ENCODE data around the gene NANS.

NANS gene, protein sequence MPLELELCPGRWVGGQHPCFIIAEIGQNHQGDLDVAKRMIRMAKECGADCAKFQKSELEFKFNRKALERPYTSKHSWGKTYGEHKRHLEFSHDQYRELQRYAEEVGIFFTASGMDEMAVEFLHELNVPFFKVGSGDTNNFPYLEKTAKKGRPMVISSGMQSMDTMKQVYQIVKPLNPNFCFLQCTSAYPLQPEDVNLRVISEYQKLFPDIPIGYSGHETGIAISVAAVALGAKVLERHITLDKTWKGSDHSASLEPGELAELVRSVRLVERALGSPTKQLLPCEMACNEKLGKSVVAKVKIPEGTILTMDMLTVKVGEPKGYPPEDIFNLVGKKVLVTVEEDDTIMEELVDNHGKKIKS

DNA sequence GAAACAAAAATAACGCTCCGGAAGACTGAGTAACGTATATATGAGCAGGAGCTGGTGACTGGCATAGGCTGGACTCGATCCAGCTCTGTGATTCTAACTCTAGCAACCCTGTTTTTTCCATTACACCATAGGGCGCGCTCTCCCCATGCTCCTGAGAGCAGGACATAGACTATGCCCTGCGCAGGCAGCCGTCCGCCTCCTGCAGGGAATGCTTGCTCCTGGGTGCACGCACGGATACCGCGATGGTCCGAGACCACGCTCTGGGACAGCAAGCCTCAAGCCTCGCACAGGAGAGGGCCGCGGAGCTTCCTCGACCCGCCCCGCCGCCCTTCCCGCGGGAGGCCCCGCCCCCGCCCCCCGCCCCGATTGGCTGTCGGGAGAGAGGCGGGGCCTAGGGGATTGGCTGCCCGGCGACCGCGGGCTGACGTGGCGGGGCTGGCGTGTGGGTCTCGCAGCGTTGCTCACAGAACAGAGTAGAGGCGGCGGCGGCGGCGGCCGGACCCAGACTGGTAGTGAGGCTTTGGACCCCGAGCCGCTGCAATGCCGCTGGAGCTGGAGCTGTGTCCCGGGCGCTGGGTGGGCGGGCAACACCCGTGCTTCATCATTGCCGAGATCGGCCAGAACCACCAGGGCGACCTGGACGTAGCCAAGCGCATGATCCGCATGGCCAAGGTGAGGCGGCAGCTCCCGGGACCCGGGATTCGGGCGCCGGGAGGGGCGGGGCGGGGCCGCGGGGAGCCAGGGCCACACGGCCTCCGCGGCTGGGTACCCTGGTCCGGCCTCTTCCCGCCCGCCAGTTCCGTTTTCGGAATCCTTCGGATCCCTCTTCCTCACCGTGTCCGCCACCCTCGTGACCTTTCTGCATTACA is at the start of gene NANS:
Gene NANS (plus strand): TSS at position 464 of the 869 bp plus-strand sequence. CDS start 77 bp downstream, at position 541.
- 0 out of 2 replicates have a peak, but pooled peaks cover 3% of the 10 kb centered on the region for H3K36me3 ChIP-seq (ENCODE audit: insufficient read depth, low read length)
- H3K27ac ChIP-seq, result no peak within 1 kb of the TSS
- no peak for TF ChIP-seq EZH2 (IDR thresholded peaks at IDR 0.05)
- TF ChIP-seq POLR2AphosphoS5 (IDR thresholded peaks at IDR 0.05; ENCODE audit: borderline replicate concordance, low read depth, low read length), result peak; percentile 90
- peak within 1 kb of the TSS; percentile 66 for H3K9ac ChIP-seq (ENCODE audit: insufficient read length)
- no peaks in the 10 kb centered on the region for H3K9me3 ChIP-seq (ENCODE audit: low read depth, low read length)
- peak within 1 kb of the TSS; percentile 90 for H3K4me3 ChIP-seq
- DNase-seq (ENCODE audit: low read depth, low spot score), result no peak

DNA sequence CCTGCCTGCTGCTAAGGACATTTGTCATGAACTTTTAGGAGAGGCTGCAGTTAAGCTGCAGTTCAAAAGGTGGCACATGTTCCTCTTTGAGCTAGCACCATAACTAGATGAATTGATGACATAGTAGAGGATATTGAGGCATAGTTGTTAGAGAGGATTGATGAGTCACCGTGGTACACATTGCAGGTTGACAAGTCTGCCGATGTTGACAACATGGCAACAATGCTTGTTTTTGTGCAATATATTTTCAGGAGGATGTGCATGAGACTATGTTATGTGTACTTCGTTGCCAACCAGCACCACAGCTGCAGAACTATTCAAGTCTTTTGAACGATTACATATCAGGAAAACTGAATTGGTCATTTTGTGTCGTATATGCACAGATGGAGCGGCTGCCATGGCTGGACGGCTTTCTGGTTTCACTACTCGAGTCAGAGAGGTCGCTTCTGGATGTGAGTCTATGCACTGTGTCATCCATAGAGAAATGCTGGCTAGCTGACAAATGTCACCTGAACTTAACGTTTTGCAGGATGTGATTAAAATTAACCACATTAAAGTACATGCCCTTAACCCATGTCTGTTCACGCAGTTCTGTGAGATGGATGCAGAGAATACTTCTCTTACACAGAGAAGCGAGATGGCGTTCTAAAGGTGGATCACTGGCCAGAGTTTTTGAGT is 49.1 kb upstream of the NANS start:
- no peak for DNase-seq (ENCODE audit: low read depth, low spot score)
- Histone ChIP-seq H3K9ac (ENCODE audit: insufficient read length) (no peak overlapping the region), H3K27ac (no peak overlapping the region), H3K9me3 (ENCODE audit: low read depth, low read length) (no peaks in the 10 kb centered on the region), H3K4me3 (no peak overlapping the region), H3K36me3 (ENCODE audit: insufficient read depth, low read length) (peaks cover 99% of the 10 kb centered on the region)
- TF ChIP-seq EZH2 (IDR thresholded peaks at IDR 0.05) (no peak), FOXP2 (optimal IDR thresholded peaks at IDR 0.05; ENCODE audit: control extremely low read depth, extremely low read length, insufficient read depth) (no peak), POLR2AphosphoS5 (IDR thresholded peaks at IDR 0.05; ENCODE audit: borderline replicate concordance, low read depth, low read length) (no peak)

DNA sequence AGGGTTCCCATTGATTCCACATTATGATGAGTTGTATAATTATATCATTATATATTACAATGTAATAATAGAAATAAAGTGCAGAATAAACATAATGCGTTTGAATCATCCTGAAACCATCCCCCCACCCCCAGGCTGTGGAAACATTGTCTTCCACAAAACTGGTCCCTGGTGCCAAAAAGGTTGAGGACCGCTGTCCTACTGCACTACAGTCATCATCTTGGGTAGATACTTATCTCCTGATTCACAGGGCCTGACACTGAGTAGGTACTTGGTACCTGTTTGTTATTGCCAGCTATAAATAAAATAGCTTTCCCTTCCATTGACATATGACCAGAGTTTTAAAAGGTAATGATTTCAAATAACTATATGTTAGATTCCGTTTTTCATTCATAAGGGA is 47.8 kb upstream of the NANS start:
- TF ChIP-seq FOXP2 (optimal IDR thresholded peaks at IDR 0.05; ENCODE audit: control extremely low read depth, extremely low read length, insufficient read depth), result no peak
- TF ChIP-seq POLR2AphosphoS5 (IDR thresholded peaks at IDR 0.05; ENCODE audit: borderline replicate concordance, low read depth, low read length), result no peak
- TF ChIP-seq EZH2 (IDR thresholded peaks at IDR 0.05), result no peak
- Histone ChIP-seq H3K9ac (ENCODE audit: insufficient read length) (no peak overlapping the region), H3K27ac (no peak overlapping the region), H3K36me3 (ENCODE audit: insufficient read depth, low read length) (peaks cover 99% of the 10 kb centered on the region), H3K9me3 (ENCODE audit: low read depth, low read length) (no peaks in the 10 kb centered on the region), H3K4me3 (no peak overlapping the region)
- no peak for DNase-seq (ENCODE audit: low read depth, low spot score)

DNA sequence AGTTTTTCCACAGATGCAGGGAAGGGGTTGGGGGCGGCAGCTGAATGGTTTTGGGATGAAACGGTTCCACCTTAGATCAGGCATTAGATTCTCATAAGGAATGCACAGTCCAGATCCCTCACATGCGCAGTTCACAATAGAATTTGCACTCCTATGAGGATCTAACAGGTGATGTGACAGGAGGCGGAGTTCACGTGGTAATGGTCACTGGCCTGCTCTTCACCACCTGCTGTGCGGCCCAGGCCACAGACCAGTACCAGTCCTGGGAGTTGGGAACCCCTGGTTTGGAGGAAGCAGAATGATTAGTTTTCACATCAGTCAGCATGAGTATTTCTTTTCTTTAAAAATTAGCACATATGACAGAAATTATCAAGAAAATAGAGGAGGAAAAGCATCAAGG is 47.1 kb upstream of the NANS start:
- no peak for DNase-seq (ENCODE audit: low read depth, low spot score)
- Histone ChIP-seq H3K4me3 (no peak overlapping the region), H3K36me3 (ENCODE audit: insufficient read depth, low read length) (peaks cover 99% of the 10 kb centered on the region), H3K27ac (no peak overlapping the region), H3K9ac (ENCODE audit: insufficient read length) (no peak overlapping the region), H3K9me3 (ENCODE audit: low read depth, low read length) (no peaks in the 10 kb centered on the region)
- no peak for TF ChIP-seq EZH2 (IDR thresholded peaks at IDR 0.05)
- TF ChIP-seq FOXP2 (optimal IDR thresholded peaks at IDR 0.05; ENCODE audit: control extremely low read depth, extremely low read length, insufficient read depth), result no peak
- no peak for TF ChIP-seq POLR2AphosphoS5 (IDR thresholded peaks at IDR 0.05; ENCODE audit: borderline replicate concordance, low read depth, low read length)

DNA sequence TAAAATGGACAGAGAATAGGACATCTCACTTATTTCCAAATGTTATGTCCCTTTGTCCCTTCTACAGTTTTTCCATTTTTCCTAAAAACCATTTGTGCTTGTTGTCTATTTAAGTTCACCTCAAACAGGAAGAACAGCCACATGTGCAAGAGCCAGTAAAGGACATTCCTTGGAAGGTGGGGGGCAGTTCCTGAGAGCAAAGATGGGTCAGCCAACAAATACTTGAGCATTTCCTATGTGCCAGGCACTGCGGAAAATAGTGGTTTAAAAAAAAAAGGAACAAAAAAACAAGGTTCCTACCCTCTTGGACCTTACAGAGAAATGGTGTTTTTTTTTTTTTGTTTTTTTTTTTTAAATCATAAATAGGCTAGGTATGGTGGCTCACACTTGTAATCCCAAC is 46.6 kb upstream of the NANS start:
- Histone ChIP-seq H3K9me3 (ENCODE audit: low read depth, low read length) (no peaks in the 10 kb centered on the region), H3K4me3 (no peak overlapping the region), H3K27ac (no peak overlapping the region), H3K36me3 (ENCODE audit: insufficient read depth, low read length) (peaks cover 99% of the 10 kb centered on the region), H3K9ac (ENCODE audit: insufficient read length) (no peak overlapping the region)
- no peak for TF ChIP-seq EZH2 (IDR thresholded peaks at IDR 0.05)
- no peak for TF ChIP-seq FOXP2 (optimal IDR thresholded peaks at IDR 0.05; ENCODE audit: control extremely low read depth, extremely low read length, insufficient read depth)
- no peak for TF ChIP-seq POLR2AphosphoS5 (IDR thresholded peaks at IDR 0.05; ENCODE audit: borderline replicate concordance, low read depth, low read length)
- no peak for DNase-seq (ENCODE audit: low read depth, low spot score)

DNA sequence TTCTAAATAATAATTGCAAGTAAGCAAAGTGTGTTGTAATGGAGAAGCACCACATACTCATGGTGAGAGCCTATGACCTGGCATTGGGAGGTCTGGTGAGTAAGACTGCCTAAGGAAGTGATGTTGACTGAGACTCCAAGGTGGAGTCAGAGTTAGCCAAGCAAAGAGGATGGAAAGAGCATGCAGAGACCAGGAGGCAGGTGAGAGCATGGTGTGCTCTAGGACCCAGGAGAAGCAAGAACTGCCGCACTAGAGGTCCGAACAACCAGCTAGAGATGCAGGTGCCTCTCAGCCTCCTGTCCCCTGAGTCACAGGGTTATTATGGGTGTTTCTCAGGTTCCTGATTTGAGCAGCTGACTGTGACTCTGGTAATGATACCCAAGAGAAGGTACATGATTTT is 46.1 kb upstream of the NANS start:
- no peak overlapping the region for H3K9ac ChIP-seq (ENCODE audit: insufficient read length)
- H3K4me3 ChIP-seq, result no peak overlapping the region
- no peak overlapping the region for H3K27ac ChIP-seq
- TF ChIP-seq EZH2 (IDR thresholded peaks at IDR 0.05) (no peak), POLR2AphosphoS5 (IDR thresholded peaks at IDR 0.05; ENCODE audit: borderline replicate concordance, low read depth, low read length) (no peak), FOXP2 (optimal IDR thresholded peaks at IDR 0.05; ENCODE audit: control extremely low read depth, extremely low read length, insufficient read depth) (no peak)
- no peaks in the 10 kb centered on the region for H3K9me3 ChIP-seq (ENCODE audit: low read depth, low read length)
- DNase-seq (ENCODE audit: low read depth, low spot score), result no peak
- H3K36me3 ChIP-seq (ENCODE audit: insufficient read depth, low read length), result peaks cover 99% of the 10 kb centered on the region

DNA sequence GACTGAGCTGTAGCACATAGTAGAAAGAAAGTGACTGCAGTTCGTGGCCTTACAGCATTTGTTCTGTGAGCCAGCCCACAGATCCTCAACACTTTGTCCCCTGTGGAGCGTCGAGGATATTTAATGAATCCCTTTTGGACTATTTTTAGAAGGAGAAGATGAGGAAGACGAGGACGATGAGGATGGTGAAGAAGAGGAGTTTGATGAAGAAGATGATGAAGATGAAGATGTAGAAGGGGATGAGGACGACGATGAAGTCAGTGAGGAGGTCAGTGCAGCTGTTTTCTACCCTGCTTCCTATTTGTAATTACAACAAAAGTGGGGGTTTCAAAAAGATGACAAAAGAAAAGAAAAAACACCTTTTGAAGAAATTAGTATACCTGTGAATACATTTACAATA is 45.4 kb upstream of the NANS start:
- no peak for TF ChIP-seq POLR2AphosphoS5 (IDR thresholded peaks at IDR 0.05; ENCODE audit: borderline replicate concordance, low read depth, low read length)
- TF ChIP-seq EZH2 (IDR thresholded peaks at IDR 0.05), result no peak
- TF ChIP-seq FOXP2 (optimal IDR thresholded peaks at IDR 0.05; ENCODE audit: control extremely low read depth, extremely low read length, insufficient read depth), result no peak
- H3K4me3 ChIP-seq, result no peak overlapping the region
- H3K9ac ChIP-seq (ENCODE audit: insufficient read length), result no peak overlapping the region
- no peaks in the 10 kb centered on the region for H3K9me3 ChIP-seq (ENCODE audit: low read depth, low read length)
- DNase-seq (ENCODE audit: low read depth, low spot score), result no peak
- H3K36me3 ChIP-seq (ENCODE audit: insufficient read depth, low read length), result peaks cover 99% of the 10 kb centered on the region
- no peak overlapping the region for H3K27ac ChIP-seq

DNA sequence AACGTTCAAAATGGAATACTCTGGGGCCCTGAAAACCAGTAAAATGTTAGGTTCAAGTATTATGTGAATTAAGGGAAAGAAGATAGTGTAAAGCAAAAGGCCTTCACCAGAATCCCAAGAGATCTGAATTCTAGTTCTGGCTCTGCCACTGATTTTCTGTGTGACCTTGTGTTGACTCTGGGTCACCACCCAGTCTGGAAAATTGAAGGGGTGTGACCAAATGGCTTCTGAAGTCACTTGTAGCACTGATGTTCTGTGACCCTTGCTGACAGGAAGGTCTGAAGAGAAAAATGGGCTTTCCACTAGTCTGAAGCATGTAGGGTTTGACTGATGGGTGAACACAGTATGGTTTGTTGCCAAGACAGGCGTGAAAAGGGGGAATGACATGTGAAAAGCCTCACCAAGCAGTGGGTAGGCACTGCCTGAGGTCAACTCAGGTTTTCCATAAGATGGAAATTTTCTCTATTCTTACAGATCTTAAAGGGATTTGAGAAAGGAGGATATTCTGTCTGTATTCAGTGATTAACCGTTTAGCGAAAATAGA is 40.3 kb upstream of the NANS start:
- no peaks in the 10 kb centered on the region for H3K9me3 ChIP-seq (ENCODE audit: low read depth, low read length)
- no peak overlapping the region for H3K9ac ChIP-seq (ENCODE audit: insufficient read length)
- peaks cover 94% of the 10 kb centered on the region for H3K36me3 ChIP-seq (ENCODE audit: insufficient read depth, low read length)
- H3K4me3 ChIP-seq, result no peak overlapping the region
- no peak overlapping the region for H3K27ac ChIP-seq
- no peak for TF ChIP-seq FOXP2 (optimal IDR thresholded peaks at IDR 0.05; ENCODE audit: control extremely low read depth, extremely low read length, insufficient read depth)
- no peak for TF ChIP-seq EZH2 (IDR thresholded peaks at IDR 0.05)
- TF ChIP-seq POLR2AphosphoS5 (IDR thresholded peaks at IDR 0.05; ENCODE audit: borderline replicate concordance, low read depth, low read length), result no peak
- no peak for DNase-seq (ENCODE audit: low read depth, low spot score)
